ENCODE measurements around the gene SULF2. TPM values are rescaled to one million over a fixed set of nuclear protein-coding genes. Genes with fewer than 3 reads are reported as not detected.

Gene SULF2
- total RNA-seq, 1 donor from 2014 or later: 24.0 TPM

GRCh38 chr20:47741669-47742608 lies 43.3 kb downstream of the SULF2 start:
- Mint-ChIP-seq H3K4me1 (peaks cover 27% of the 10 kb centered on the region), H3K27me3 (ENCODE audit: insufficient read depth, low read depth) (peaks cover 14% of the 10 kb centered on the region), H3K9me3 (peaks cover 3% of the 10 kb centered on the region), H3K27ac (peak overlapping the region; percentile 65), H3K4me3 (no peak overlapping the region), H3K36me3 (peaks cover 2% of the 10 kb centered on the region)
- no peaks in the 10 kb centered on the region for H3K36me3 ChIP-seq
- no peak overlapping the region for H3K4me3 ChIP-seq
- H2AFZ ChIP-seq (replicated peaks): no peak overlapping the region
- no peak overlapping the region for H3K9ac ChIP-seq
- TF ChIP-seq EZH2phosphoT487 (IDR thresholded peaks at IDR 0.05) (no peak), CTCF (IDR thresholded peaks at IDR 0.05) (no peak), EZH2 (IDR thresholded peaks at IDR 0.05) (no peak)
- no peak overlapping the region for H3K4me2 ChIP-seq
- H3K27me3 ChIP-seq: no peaks in the 10 kb centered on the region
- no peak overlapping the region for H3K27ac ChIP-seq
- no peak for DNase-seq (ENCODE audit: low spot score)
- H3F3A ChIP-seq (ENCODE audit: low read depth): no peaks in the 10 kb centered on the region
- H3K79me2 ChIP-seq (ENCODE audit: low read depth): no peaks in the 10 kb centered on the region
- H3K4me1 ChIP-seq: no peaks in the 10 kb centered on the region
- no peaks in the 10 kb centered on the region for H3K9me3 ChIP-seq (ENCODE audit: low read depth)
- H4K20me1 ChIP-seq (ENCODE audit: low read depth): no peaks in the 10 kb centered on the region

- H3K9me3 ChIP-seq (ENCODE audit: low read depth): no peaks in the 10 kb centered on the region
- no peak overlapping the region for H3K27ac ChIP-seq
- H3K4me3 ChIP-seq: no peak overlapping the region
- no peak for TF ChIP-seq EZH2 (IDR thresholded peaks at IDR 0.05)
- TF ChIP-seq EZH2phosphoT487 (IDR thresholded peaks at IDR 0.05): no peak
- no peak for TF ChIP-seq CTCF (IDR thresholded peaks at IDR 0.05)
- peak overlapping the region; percentile 7 for H3K27ac Mint-ChIP-seq
- H3K36me3 Mint-ChIP-seq: peaks cover 4% of the 10 kb centered on the region
- H3K79me2 ChIP-seq (ENCODE audit: low read depth): no peaks in the 10 kb centered on the region
- no peaks in the 10 kb centered on the region for H3F3A ChIP-seq (ENCODE audit: low read depth)
- peaks cover 11% of the 10 kb centered on the region for H3K27me3 Mint-ChIP-seq (ENCODE audit: insufficient read depth, low read depth)
- no peaks in the 10 kb centered on the region for H4K20me1 ChIP-seq (ENCODE audit: low read depth)
- H2AFZ ChIP-seq (replicated peaks): peak overlapping the region; percentile 69
- peaks cover 24% of the 10 kb centered on the region for H3K4me1 Mint-ChIP-seq
- peak; percentile 29 for DNase-seq (ENCODE audit: low spot score)
- H3K4me3 Mint-ChIP-seq: no peak overlapping the region
- H3K36me3 ChIP-seq: no peaks in the 10 kb centered on the region
- no peak overlapping the region for H3K9ac ChIP-seq
- H3K4me1 ChIP-seq: no peaks in the 10 kb centered on the region
- H3K9me3 Mint-ChIP-seq: peaks cover 5% of the 10 kb centered on the region
- H3K27me3 ChIP-seq: no peaks in the 10 kb centered on the region
- no peak overlapping the region for H3K4me2 ChIP-seq
These were observed 44.5 kb downstream of the SULF2 start for GRCh38 chr20:47740862-47741184.

- no peaks in the 10 kb centered on the region for H3K27me3 ChIP-seq
- no peak overlapping the region for H2AFZ ChIP-seq (replicated peaks)
- peaks cover 11% of the 10 kb centered on the region for H3K27me3 Mint-ChIP-seq (ENCODE audit: insufficient read depth, low read depth)
- no peaks in the 10 kb centered on the region for H3K9me3 ChIP-seq (ENCODE audit: low read depth)
- H3K4me3 Mint-ChIP-seq: no peak overlapping the region
- H3K4me3 ChIP-seq: no peak overlapping the region
- H3K27ac Mint-ChIP-seq: no peak overlapping the region
- no peaks in the 10 kb centered on the region for H4K20me1 ChIP-seq (ENCODE audit: low read depth)
- no peaks in the 10 kb centered on the region for H3K79me2 ChIP-seq (ENCODE audit: low read depth)
- peaks cover 26% of the 10 kb centered on the region for H3K4me1 Mint-ChIP-seq
- H3K9me3 Mint-ChIP-seq: peaks cover 5% of the 10 kb centered on the region
- no peak overlapping the region for H3K27ac ChIP-seq
- no peaks in the 10 kb centered on the region for H3K36me3 ChIP-seq
- H3K36me3 Mint-ChIP-seq: peaks cover 5% of the 10 kb centered on the region
- no peak for DNase-seq (ENCODE audit: low spot score)
- TF ChIP-seq EZH2 (IDR thresholded peaks at IDR 0.05): no peak
- no peak for TF ChIP-seq EZH2phosphoT487 (IDR thresholded peaks at IDR 0.05)
- no peak for TF ChIP-seq CTCF (IDR thresholded peaks at IDR 0.05)
- no peak overlapping the region for H3K4me2 ChIP-seq
- H3F3A ChIP-seq (ENCODE audit: low read depth): no peaks in the 10 kb centered on the region
- no peaks in the 10 kb centered on the region for H3K4me1 ChIP-seq
- H3K9ac ChIP-seq: no peak overlapping the region
These were observed 45.0 kb downstream of the SULF2 start for GRCh38 chr20:47740121-47740861.
